GM23338 (cell line): Measurements from ENCODE around the gene C1orf87.

Source experiments
- CREB1 ChIP-seq: fragments of 250-450 bp; sonication (Bioruptor Pico); IDR thresholded peaks from 2 replicates; pipeline ENCODE4 v1.5.0; 2020; ENCODE audit warnings: low read depth, mild to moderate bottlenecking, moderate library complexity
- CTCF ChIP-seq, 2 experiments: fragments of 200-600 bp in 1 of 2; sonication (generic) in 1 of 2; conservative IDR thresholded peaks; 2 replicates each; pipeline versions ENCODE4 v1.5.1 to v1.6.1; 2016 to 2017; ENCODE audit warnings: antibody characterized with exemption in 2 of 2, low read depth in 2 of 2, mild to moderate bottlenecking in 2 of 2, moderate library complexity in 1 of 2
- EZH2phosphoT487 ChIP-seq: fragments of 200-600 bp; sonication (generic); IDR thresholded peaks from one replicate; pipeline ENCODE4 v1.8.1; 2018; ENCODE audit warnings: antibody characterized with exemption; ENCODE audit not compliant: unreplicated experiment
- POLR2AphosphoS5 ChIP-seq: IDR thresholded peaks from 2 replicates; pipeline ENCODE4 v1.6.1; 2016; ENCODE audit warnings: antibody characterized with exemption, low read depth
- REST ChIP-seq: IDR thresholded peaks from one replicate; pipeline ENCODE4 v1.6.1; 2018; ENCODE audit warnings: antibody characterized with exemption; ENCODE audit not compliant: unreplicated experiment
- STAT1 ChIP-seq: IDR thresholded peaks from one replicate; pipeline ENCODE4 v1.6.1; 2016; ENCODE audit warnings: antibody characterized with exemption; ENCODE audit not compliant: unreplicated experiment
- ZNF114 ChIP-seq: fragments of 250-450 bp; sonication (Bioruptor Pico); IDR thresholded peaks from 2 replicates; pipeline ENCODE4 v1.5.0; 2020; ENCODE audit warnings: mild to moderate bottlenecking, moderate library complexity

GRCh38 chr1:59999746-60000145 is 73.8 kb downstream of the C1orf87 start:
- no peak for TF ChIP-seq CTCF (conservative IDR thresholded peaks at IDR 0.05; ENCODE audit: low read depth in 2 of 2)
- TF ChIP-seq POLR2AphosphoS5 = no peak
- no peak for TF ChIP-seq ZNF114 (CRISPR knock-in tag)
- TF ChIP-seq EZH2phosphoT487 = no peak
- TF ChIP-seq REST = no peak
- no peak for TF ChIP-seq STAT1
- TF ChIP-seq CREB1 (CRISPR knock-in tag) = no peak
